AG08396 (cell line): Measurements from ENCODE around the gene RAB30.
A peak's percentile ranks its signal among the peaks of the same experiment; 100 is the strongest.

Source experiments
- DNase-seq: peaks from one replicate; pipeline ENCODE4 v3.0.0; 2012; ENCODE audit warnings: low spot score, mixed read lengths

The RAB30 gene

DNA sequence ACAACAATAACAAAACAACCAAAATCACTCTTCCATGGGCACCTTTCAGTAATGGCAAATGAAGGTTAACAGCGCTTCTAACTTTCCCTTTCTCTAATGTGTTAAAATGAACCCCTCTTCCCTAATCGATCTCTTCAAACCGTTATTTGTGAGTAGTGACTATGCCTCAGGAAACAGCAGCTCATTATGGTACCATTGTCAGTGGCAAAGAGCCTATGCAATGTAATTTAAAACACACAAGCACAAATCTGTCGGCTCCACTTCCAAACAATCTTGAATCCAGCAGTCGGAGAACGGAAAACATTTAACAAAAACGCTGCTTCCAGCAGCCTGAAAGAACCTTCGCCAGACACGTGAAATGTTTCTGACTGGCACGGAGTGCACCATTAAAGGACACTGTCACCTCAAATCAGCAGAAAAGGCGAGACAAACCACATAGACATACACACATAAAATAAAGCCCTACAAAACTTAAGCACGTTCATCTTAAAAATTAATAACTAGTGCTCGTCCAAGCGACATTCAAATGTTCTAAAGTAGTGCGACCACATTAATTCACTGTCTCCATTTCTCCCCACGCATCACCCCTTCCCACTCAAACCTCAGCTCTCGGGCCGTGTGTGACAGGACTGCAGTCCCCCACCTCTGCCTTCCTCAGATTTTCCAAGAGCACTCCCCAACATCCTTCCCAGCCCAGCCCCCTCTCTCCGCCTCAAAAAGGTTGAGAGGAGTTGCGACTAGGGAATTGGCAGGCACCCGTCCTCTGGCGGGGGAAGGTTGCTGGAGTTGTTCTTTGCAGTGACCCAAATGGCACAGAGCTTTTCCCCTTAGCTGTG is 748 bp downstream of the RAB30 start:
- peak; percentile 20 for DNase-seq

DNA sequence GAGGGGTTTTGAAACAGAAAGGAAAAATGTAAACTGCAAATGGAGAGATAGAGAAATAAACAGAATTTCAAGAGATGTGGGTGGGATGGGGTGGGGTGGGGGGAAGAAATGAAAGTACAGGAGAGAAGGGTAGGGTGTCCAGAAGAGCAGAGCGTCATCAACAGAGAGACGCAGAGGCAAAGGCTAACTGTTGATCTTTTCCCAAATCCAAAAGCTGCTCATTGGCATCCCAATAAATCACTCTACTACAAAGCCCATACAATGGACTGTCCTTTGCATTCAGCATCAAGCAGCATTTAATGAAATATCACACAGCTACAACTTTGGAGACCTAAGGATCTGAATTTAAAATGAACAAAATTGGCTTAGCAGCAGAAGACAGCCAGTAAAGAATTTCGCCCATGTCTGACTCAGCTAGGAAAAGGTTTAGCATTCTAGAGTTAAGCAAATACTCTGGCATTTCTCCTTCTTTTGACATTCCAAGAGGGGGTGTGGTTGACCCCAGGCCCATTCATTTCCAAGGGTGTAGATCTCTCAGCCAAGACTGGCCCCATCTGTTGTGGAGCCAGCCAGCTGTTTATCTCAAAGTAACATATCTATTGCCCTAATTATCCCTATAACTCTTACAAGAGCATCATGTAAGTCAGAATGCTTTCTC is 1.5 kb downstream of the RAB30 start:
- DNase-seq, result peak; percentile 39

DNA sequence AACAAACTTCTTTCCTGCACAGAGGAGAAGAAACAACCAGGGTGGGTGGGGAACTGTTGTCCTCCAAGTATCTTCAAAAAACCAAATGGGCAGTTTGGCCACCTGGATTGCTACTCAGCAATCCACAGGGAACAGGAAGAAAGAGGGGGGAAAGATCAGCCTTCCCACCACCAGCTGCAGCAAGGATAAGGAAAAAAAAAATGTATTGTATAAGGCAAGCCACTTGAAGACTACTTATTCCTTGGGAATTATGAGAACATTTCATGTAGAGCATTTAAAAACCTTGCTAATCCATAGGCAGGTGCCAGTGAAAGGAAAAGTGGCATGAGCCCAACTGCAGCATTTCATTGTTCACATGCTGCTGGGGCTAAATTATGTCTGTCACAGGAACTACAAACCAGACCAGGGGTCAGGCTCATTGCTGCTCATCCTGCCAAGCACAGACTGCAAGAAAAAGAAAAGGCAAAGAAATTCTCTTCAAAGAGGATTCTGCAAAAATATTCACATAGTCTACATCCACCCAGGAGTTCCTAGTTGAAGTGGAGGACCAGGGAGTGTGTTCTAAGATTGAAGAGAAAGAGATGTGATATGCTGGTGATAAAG is 2.2 kb downstream of the RAB30 start:
- no peak for DNase-seq

DNA sequence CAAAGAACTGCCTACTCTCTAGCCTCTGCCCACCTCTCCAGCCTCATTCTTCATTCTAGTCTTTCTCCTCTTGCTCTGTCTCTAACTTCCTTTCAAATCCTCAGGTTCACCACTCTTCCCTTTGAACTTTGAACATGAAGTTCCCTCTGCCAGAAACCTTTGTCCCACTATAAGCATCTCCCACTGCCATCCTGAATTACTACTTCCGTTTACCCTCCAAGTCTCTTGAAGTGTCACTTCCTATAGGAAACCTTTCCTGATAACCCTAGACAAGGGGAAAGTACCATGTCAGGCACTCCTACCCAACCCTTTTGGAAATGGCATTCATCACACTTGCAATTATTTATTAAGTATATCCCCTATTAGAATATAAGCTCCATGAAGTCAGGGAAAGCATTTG is 3.1 kb downstream of the RAB30 start:
- DNase-seq, result no peak

DNA sequence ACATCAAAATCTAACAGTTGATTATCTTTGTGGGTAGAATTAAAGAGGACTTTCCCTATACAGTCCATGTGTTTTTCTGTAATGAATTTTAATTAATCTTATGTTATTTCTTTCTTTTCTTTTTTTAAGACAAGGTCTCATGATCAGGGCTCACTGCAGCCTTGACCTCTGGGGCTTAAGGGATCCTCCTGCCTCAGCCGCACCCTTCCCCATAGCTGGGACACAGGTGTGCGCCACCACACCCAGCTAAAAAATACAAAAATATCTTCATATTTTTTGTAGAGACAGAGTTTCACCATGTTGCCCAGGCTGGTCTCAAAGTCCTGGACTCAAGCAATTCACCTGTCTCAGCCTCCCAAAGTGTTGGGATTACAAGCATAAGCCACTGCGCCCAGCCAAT is 7.7 kb downstream of the RAB30 start:
- DNase-seq, result no peak

DNA sequence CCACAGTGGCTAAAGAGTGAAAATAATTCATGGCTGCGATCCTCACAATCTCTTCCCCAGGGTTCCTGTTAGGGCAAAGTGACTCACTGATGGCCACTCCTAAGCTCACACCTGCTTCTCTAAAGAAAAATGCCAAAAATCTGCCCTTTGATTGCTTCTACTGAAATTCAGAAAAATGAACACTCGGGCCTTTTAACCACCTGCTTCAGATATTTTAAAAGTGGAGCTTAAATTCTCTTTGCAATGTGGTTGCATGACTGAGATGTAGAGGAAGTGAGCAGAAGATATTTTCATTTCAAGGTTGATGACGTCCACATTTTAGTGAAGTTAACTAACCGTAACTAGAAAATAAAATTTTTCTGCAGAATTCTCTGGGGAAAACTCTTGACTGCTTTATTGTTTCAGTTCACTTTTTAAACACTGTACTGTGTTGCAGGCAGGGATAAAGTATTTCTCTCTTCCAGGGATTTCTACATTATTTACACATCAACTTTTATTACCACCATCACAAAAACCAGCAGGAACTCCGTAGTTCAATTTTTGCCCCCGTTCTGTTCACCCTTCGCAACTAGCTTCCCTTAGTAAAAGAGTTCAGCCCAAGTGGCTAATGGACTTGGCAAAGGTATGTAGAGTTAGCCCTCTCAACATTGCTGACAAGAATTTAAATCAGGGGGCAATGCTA is 8.5 kb downstream of the RAB30 start:
- DNase-seq, result no peak

DNA sequence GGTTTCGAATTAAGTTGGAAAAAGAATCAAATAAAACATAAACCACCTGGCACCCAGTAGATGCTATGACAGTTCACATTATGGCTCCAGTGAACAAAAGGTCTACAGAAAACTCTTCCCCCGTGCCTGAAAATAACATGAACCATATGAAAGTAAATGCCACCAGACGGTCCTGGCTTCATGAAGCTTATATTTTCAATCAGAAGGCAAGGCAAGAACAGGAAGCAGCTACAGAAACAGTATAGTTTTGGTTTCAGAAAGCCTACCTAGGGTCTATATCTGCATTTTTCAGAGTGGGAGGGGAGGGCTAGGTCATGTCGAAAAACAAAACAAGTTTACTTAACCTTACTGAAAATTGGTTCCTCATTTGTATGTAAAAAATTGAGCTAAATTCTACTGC is 9.8 kb downstream of the RAB30 start:
- DNase-seq, result no peak

DNA sequence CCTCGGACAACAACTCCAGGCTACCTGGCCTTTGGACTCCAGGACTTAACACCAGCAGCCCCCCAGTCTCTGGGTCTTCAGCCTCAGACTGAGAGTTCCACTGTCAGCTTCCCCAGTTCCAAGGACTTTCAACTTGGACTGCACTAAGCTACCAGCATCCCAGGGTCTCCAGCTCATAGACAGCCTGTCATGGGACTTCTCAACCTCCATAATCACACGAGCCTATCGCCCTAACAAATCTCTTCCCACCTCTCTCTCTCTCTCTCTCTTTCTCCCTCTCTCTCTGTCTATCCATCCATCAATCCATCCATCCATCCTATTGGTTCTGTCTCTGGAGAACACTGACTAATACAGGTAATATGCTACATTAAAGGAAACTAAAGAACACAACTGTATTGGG is 10.7 kb downstream of the RAB30 start:
- DNase-seq, result no peak

DNA sequence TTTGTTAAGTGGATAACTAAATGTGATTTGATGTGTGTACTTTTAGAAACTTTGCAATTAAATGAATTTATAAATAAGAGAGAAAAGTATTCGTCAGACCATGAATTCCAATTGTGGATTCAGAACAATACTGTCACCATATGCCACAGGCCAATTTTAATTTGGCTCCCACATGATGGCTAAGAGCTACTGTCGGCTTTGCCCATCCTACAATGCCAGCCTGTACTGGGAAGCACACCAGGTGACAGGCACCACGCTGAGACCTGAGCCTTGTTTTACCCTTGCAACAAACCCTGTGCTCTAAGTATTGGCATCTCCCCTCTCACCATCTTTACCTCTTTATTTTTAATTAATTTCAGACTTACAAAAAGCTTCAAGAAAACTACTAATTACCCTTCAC is 14.0 kb downstream of the RAB30 start:
- DNase-seq, result no peak

DNA sequence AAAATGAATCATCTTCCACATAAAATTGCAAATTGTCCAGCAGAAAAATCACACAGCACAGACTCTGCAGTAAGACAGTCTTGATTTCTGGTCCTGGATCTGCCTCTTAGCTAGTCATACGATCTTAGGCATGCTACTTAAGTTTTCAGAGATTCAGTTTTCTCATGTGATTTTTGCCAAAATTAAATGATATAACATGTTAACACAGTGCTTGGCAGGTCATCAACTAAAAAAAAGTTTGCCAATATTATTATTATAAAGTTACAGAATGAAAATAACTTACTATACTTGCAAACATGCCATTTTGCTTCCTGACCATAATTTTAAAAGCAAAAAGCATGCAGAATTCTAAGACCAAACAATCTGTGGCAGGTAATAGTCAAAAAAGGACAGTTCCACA is 15.1 kb downstream of the RAB30 start:
- no peak for DNase-seq

DNA sequence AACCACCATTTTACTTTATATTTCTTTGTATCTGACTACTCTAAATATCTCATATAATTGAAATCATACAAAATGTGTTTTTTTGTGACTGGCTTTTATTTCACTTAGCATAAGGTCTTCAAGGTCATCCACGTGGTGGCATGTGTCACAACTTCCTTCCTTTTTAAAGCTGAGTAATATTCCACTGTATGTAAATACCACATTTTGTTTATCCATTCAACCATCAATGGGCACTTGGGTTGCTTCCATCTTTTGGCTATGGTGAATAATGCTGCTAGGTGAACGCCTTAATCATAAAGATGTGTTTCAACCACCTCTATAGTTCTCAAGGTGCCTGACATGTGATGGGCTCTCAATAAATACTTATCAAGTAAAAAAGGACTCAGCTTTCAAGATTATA is 15.5 kb downstream of the RAB30 start:
- DNase-seq, result no peak

DNA sequence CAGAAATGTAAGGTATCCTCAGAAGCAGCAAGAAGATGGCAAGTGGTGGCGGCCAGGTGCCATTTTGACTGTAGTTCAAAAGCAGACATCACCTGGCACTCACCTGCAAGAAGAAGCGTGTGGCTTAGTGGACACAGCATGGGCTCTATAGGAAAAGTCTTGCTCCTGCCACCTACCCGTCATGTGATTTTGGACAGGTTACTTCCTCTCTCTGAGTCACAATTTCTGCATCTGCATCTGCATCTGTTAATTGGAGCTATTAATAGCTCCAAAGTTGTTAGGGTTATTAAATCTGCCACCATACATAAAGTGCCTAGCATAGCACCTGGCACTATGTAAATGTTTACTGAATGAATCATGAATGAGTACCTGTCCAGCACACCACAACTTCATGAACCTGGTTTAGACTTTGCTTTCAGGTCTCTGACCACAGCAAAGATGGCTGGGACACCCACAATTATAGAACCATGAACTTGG is 16.8 kb downstream of the RAB30 start:
- DNase-seq, result no peak

GRCh38 chr11:83054001-83054400 is 17.7 kb downstream of the RAB30 start:
- no peak for DNase-seq

- peak; percentile 66 for DNase-seq
Measured at GRCh38 chr11:83051760-83052671, 19.7 kb downstream of the RAB30 start.

GRCh38 chr11:83047515-83048225 is 24.0 kb downstream of the RAB30 start:
- no peak for DNase-seq

- no peak for DNase-seq
Measured at GRCh38 chr11:83046621-83047172, 25.0 kb downstream of the RAB30 start.

DNA sequence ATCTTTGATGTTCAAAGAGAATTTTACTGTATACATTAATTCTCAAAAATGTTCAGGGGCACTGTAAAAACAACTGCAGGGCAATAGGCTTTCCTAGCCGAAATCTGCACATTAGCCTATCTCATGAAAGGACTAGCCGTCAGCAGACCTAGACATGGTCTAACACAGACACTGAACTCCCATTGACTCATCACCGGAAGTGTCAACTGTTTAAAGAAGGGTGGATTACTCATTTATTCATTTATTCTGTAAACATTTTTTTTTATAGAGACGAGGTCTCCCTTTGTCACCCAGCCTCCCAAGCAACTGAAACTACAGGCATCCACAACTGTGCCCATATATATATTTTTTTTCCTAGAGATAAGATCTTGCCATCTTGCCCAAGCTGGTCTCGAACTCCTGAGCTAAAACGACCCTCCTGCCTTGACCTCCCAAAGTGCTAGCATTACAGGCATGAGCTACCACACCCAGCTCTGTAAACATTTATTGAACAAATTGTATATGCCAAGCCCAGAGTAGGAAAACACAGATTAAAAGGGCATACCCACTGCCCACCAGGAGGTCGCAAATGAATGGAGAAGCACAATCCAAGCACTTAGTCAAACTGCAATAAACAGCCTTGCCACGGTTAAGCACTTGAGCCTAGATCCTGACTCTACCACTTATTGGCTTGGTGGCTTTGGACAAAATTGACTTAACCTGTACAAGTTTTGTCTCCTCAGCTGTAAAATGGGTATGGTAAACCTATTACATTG is 26.6 kb downstream of the RAB30 start:
- DNase-seq, result peak; percentile 66

DNA sequence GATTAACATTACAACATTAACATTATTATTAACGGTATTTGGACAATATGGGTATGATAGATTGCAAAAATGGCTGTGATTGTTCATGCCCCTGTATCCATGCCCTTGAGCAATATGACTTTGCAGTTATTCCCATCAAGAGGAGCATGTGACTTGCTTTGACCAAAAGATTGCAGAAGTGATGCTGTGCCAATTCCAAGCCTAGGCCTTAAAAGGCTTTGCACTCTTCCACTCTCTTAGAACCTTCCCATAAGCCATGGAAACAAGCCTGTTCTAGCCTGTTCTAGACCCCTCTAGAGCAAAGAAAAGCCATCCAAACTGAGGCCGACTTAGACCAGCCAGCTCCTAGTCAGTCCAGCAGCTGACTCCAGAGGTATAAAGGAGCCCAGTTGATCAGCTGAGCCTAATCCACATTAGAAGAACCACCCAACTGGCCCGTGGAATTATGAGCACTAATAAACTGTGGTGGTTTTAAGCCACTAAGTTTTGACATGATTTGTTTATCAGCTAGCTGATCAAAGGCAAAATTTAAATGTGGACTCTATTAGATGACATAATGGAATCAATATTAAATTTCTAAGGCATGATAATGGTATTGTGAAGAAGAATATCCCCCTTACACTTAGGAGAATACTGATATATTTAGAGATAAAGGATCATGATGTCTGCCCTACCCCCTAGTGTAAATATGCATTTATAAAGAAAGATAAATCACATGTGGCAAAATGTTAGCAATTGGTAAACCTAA is 28.6 kb downstream of the RAB30 start:
- no peak for DNase-seq

GRCh38 chr11:83041126-83041525 is 30.6 kb downstream of the RAB30 start:
- DNase-seq, result no peak
